ENCODE results near the gene FBLN5. TPM values are rescaled to one million over a fixed set of nuclear protein-coding genes. Genes with fewer than 3 reads are reported as not detected.

Gene FBLN5
- total and polyA plus RNA-seq, 2 donors (not counting 3 experiments of a cell fraction or from before 2014, with no cell fraction given): 27.6 to 33.1 TPM

DNA sequence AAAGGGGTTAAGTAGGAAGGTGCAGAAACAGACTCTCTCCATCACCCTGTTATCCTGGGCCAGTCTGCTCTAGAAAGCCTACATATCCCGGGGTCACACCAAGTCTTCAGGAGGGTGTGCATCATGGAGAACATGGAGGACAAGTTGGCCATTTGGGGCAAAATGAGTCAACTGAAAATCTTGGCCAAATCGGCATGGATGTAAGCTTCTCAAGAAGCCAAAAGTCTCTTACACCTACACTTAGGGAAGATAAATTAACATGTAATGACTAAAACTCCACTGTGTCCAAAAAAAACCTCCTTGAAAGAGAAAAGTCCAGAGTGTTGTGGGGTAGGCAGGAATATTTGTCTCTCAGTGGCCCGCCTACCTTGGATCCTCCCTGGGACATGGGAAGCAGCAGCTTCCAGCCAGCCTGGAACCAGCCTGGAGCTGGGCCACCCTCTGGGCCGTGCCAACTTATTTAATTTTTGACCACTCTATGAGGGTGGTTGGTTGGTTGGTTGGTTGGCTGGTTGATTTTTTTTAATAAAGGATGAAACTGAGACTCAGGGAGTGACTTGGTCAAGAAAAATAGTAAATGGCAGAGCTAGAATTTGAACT is 62.3 kb downstream of the FBLN5 start:
- Histone ChIP-seq H3K9me3 (replicated peaks; ENCODE audit: control insufficient read depth, insufficient read depth, low read length) (no peaks in the 10 kb centered on the region), H3K27me3 (ENCODE audit: control insufficient read depth in 2 of 2, insufficient read depth in 2 of 2, low read length in 2 of 2) (no peaks in the 10 kb centered on the region), H3K36me3 (ENCODE audit: control insufficient read depth in 2 of 2, extremely low read depth in 1 of 2, insufficient read depth in 2 of 2, low read length in 2 of 2) (no peaks in the 10 kb centered on the region), H3K4me1 (ENCODE audit: control insufficient read depth, extremely low read depth, insufficient read depth, low read length) (no peaks in the 10 kb centered on the region), H3K79me2 (ENCODE audit: control insufficient read depth, insufficient read depth, low read length) (no peaks in the 10 kb centered on the region), H4K20me1 (replicated peaks; ENCODE audit: control insufficient read depth, extremely low read depth, insufficient read depth, low read length) (no peaks in the 10 kb centered on the region), H3K27ac (ENCODE audit: insufficient read depth, low read depth, low read length) (no peak overlapping the region), H3K9ac (replicated peaks; ENCODE audit: extremely low read depth, insufficient read depth, low read length) (no peak overlapping the region), H2AFZ (ENCODE audit: low read depth, low read length) (no peak overlapping the region), H3K9me1 (replicated peaks; ENCODE audit: control insufficient read depth, extremely low read depth, insufficient read depth, low read length) (no peaks in the 10 kb centered on the region), H3K4me2 (ENCODE audit: insufficient read depth, low read length) (no peak overlapping the region), H3K4me3 (replicated peaks in 1 of 3; ENCODE audit: insufficient read depth in 1 of 3, low read depth in 1 of 3, low read length in 3 of 3) (no peak overlapping the region)
- FAIRE-seq: no peak
- TF ChIP-seq POLR2A (IDR thresholded peaks at IDR 0.05; ENCODE audit: low read depth, low read length): no peak
- TF ChIP-seq, protein P1, sequence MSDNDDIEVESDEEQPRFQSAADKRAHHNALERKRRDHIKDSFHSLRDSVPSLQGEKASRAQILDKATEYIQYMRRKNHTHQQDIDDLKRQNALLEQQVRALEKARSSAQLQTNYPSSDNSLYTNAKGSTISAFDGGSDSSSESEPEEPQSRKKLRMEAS (IDR thresholded peaks at IDR 0.05; ENCODE audit: insufficient read depth, insufficient read length): no peak
- TF ChIP-seq EZH2 (IDR thresholded peaks at IDR 0.05; ENCODE audit: borderline replicate concordance, low read depth, low read length, severe bottlenecking): no peak
- TF ChIP-seq MYC (IDR thresholded peaks at IDR 0.05; ENCODE audit: low read depth, low read length): no peak
- no peak for TF ChIP-seq GATA2 (IDR thresholded peaks at IDR 0.05; ENCODE audit: insufficient read depth, insufficient read length, low read depth, low read length)
- TF ChIP-seq JUN (IDR thresholded peaks at IDR 0.05; ENCODE audit: borderline replicate concordance, insufficient read depth, insufficient read length, low read depth): no peak
- TF ChIP-seq, protein P2, sequence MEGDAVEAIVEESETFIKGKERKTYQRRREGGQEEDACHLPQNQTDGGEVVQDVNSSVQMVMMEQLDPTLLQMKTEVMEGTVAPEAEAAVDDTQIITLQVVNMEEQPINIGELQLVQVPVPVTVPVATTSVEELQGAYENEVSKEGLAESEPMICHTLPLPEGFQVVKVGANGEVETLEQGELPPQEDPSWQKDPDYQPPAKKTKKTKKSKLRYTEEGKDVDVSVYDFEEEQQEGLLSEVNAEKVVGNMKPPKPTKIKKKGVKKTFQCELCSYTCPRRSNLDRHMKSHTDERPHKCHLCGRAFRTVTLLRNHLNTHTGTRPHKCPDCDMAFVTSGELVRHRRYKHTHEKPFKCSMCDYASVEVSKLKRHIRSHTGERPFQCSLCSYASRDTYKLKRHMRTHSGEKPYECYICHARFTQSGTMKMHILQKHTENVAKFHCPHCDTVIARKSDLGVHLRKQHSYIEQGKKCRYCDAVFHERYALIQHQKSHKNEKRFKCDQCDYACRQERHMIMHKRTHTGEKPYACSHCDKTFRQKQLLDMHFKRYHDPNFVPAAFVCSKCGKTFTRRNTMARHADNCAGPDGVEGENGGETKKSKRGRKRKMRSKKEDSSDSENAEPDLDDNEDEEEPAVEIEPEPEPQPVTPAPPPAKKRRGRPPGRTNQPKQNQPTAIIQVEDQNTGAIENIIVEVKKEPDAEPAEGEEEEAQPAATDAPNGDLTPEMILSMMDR (IDR thresholded peaks at IDR 0.05; ENCODE audit: extremely low read depth in 1 of 2, insufficient read depth in 1 of 2, low read depth in 1 of 2, low read length in 2 of 2): no peak
- BruUV-seq (replicated peaks): no TSS peak
- intact Hi-C loops (cut with micrococcal nuclease): no loop called here
- no peak for DNase-seq (ENCODE audit: low read depth, low spot score)
- POLR2A ChIA-PET: no interaction called here
- dilution Hi-C loops (cut with MboI; ENCODE audit: extremely low pct_ligation_motif_present, low sequenced_read_pairs): no loop called here
- CTCF ChIA-PET: no interaction called here

All from endothelial cell of umbilical vein (primary cell).